Keratinocyte (primary cell): Measurements from ENCODE around the gene ABHD6. TPM values are rescaled to one million over a fixed set of nuclear protein-coding genes. Genes with fewer than 3 reads are reported as not detected.

Experiments
- DNase-seq: peaks from one replicate; pipeline ENCODE4 v3.0.0-alpha.2; 2011; ENCODE audit warnings: low read depth, missing footprints, low spot score
- FAIRE-seq: peaks from 2 replicates; lab custom pipeline; 2011; peaks lifted over from hg19 to GRCh38; lab: Jason Lieb, UNC
- H2AFZ ChIP-seq: 2 replicates; pipeline ENCODE4 v1.6.0; 2012; ENCODE audit warnings: low read length, control low read depth, inconsistent platforms; ENCODE audit not compliant: control insufficient read depth
- H3K27ac ChIP-seq: 2 replicates; pipeline ENCODE4 v1.5.1; 2011; ENCODE audit warnings: low read length; ENCODE audit not compliant: control insufficient read depth, insufficient read depth
- H3K27me3 ChIP-seq: 3 replicates; pipeline ENCODE4 v1.6.0; 2011; ENCODE audit warnings: low read length; ENCODE audit not compliant: control insufficient read depth, insufficient read depth; ENCODE audit errors: extremely low read depth
- H3K36me3 ChIP-seq, 2 experiments: 2 replicates in 1 of 2; 3 replicates in 1 of 2; pipeline ENCODE4 v1.5.1; 2011; ENCODE audit warnings: low read length in 2 of 2, mild to moderate bottlenecking in 1 of 2; ENCODE audit not compliant: control insufficient read depth in 2 of 2, insufficient read depth in 2 of 2; ENCODE audit errors: extremely low read depth in 1 of 2
- H3K4me1 ChIP-seq: 3 replicates; pipeline ENCODE4 v1.5.1; 2011; ENCODE audit warnings: low read length; ENCODE audit not compliant: control insufficient read depth, insufficient read depth; ENCODE audit errors: extremely low read depth
- H3K4me2 ChIP-seq: 3 replicates; pipeline ENCODE4 v1.6.0; 2011; ENCODE audit warnings: low read depth, low read length; ENCODE audit not compliant: control insufficient read depth, insufficient read depth; ENCODE audit errors: extremely low read depth
- H3K4me3 ChIP-seq, 3 experiments: fragments of 200-600 bp in 1 of 3; sonication (generic) in 1 of 3; 2 replicates in 2 of 3; 3 replicates in 1 of 3; pipeline ENCODE4 v1.5.1; 2011 to 2016; ENCODE audit warnings: low read length in 3 of 3, mild to moderate bottlenecking in 3 of 3, control low read depth in 2 of 3, inconsistent platforms in 1 of 3, low read depth in 1 of 3, mixed read lengths in 1 of 3, mixed run types in 1 of 3, moderate library complexity in 1 of 3; ENCODE audit not compliant: control insufficient read depth in 2 of 3, insufficient read depth in 2 of 3; ENCODE audit errors: extremely low read depth in 1 of 3
- H3K79me2 ChIP-seq: 2 replicates; pipeline ENCODE4 v1.6.0; 2012; ENCODE audit warnings: low read length; ENCODE audit not compliant: control insufficient read depth, insufficient read depth
- H3K9ac ChIP-seq: 3 replicates; pipeline ENCODE4 v1.6.0; 2011; ENCODE audit warnings: low read length; ENCODE audit not compliant: control insufficient read depth, insufficient read depth; ENCODE audit errors: extremely low read depth
- H3K9me1 ChIP-seq: 3 replicates; pipeline ENCODE4 v1.6.0; 2011; ENCODE audit warnings: low read length; ENCODE audit not compliant: control insufficient read depth, insufficient read depth; ENCODE audit errors: extremely low read depth
- H3K9me3 ChIP-seq: 2 replicates; pipeline ENCODE4 v1.5.1; 2012; ENCODE audit warnings: low read depth, low read length; ENCODE audit not compliant: control insufficient read depth
- H4K20me1 ChIP-seq: 3 replicates; pipeline ENCODE4 v1.6.0; 2011; ENCODE audit warnings: low read length; ENCODE audit not compliant: control insufficient read depth, insufficient read depth; ENCODE audit errors: extremely low read depth
- EZH2 ChIP-seq: IDR thresholded peaks from one replicate; pipeline ENCODE4 v1.6.1; 2012; ENCODE audit warnings: inconsistent platforms, mild to moderate bottlenecking, low read length, moderate library complexity
- dilution Hi-C: fragments of 300-500 bp; cut with MboI; formaldehyde crosslinking; loops from one replicate; pipeline ENCODE4 v1.7.0; 2020; ENCODE audit warnings: low sequenced_read_pairs; ENCODE audit not compliant: extremely low pct_ligation_motif_present
- polyA minus RNA-seq, 3 experiments: library from RNA; depleted of rRNA, polyadenylated mRNA; stranded (reverse); fragments of >200 nt; gene quantifications; 1 replicate in 1 of 3; 2 replicates in 1 of 3; 3 replicates in 1 of 3; pipeline ENCODE4 v1.2.3, GENCODE V29; 2011
- polyA plus RNA-seq, 5 experiments: library from polyadenylated mRNA; depleted of rRNA in 3 of 5; stranded (reverse) in 3 of 5; stranded (forward) in 1 of 5; unstranded in 1 of 5; fragments of >200 nt; gene quantifications; 1 replicate in 1 of 5; 2 replicates in 3 of 5; 3 replicates in 1 of 5; pipeline versions ENCODE4 v1.2.1 to v1.2.3, GENCODE V29; 2011 to 2012; ENCODE audit warnings: missing spikeins in 2 of 5, low read depth in 1 of 5, low replicate concordance in 1 of 5
- TF ChIP-seq, protein P1 (sequence below), 3 experiments: IDR thresholded peaks in 1 of 3; conservative IDR thresholded peaks in 1 of 3; optimal IDR thresholded peaks in 1 of 3; 2 replicates in 2 of 3; 3 replicates in 1 of 3; pipeline versions ENCODE3 to v1.5.1; 2011; ENCODE audit warnings: low read length in 3 of 3, mild to moderate bottlenecking in 3 of 3, moderate library complexity in 2 of 3, control low read depth in 1 of 3, inconsistent platforms in 1 of 3; ENCODE audit not compliant: insufficient read depth in 2 of 3; ENCODE audit errors: extremely low read depth in 1 of 3

Gene ABHD6
- polyA plus RNA-seq: 13.6 to 21.5 TPM (median 15.2 TPM) in 3 replicates
- 14.6 TPM for polyA plus RNA-seq (2011; ENCODE audit: low read depth)
- 12.4 and 15.5 TPM in 2 replicates for polyA plus RNA-seq (2011; cell fraction: cytosol; rRNA removed)
- 20.1 and 24.9 TPM in 2 replicates for polyA plus RNA-seq (2011; cell fraction: nucleus; rRNA removed)
- polyA plus RNA-seq (2012; ENCODE audit: low replicate concordance): 9.0 and 15.8 TPM in 2 replicates
- polyA minus RNA-seq: 24.6 to 29.0 TPM (median 27.1 TPM) in 3 replicates
- 18.6 TPM for polyA minus RNA-seq (2011; cell fraction: cytosol; rRNA and poly(A)+ RNA removed)
- 14.1 and 21.5 TPM in 2 replicates for polyA minus RNA-seq (2011; cell fraction: nucleus; rRNA and poly(A)+ RNA removed)

DNA sequence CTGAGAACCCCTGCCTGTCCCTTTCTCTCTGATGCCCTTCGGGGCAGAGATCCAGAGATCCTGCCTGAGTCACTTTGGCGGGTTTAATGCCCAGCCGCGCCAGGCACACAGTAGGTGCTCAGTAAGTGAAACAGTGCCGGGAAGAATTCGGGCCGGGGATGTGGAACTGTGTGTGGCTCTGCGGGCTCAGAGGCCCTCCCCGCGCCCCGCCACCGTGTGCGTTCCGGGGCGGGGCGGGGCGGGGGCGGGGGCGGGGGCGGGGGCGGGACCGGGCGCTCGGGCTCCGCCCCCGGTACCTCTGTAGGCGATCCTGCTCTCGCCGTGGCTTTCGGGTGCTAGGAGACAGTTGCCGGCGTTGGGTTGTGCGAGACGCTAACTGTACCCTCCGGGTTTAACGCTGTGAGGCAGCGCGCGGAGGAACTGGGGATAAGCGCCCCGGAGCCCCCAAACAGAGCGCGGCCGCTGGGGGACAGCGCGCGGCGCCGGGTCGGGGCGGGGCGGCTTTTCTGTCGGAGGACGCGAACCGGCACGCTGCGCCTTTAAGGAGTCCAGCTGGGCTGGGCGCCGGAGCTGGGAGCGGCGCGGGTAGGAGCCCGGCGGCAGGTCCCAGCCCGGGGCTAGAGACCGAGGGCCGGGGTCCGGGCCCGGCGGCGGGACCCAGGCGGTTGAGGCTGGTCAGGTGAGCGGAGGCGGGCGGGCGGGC lies at the start of gene ABHD6:
Gene ABHD6, plus strand, starts transcription at position 555 of the 703 bp plus-strand sequence. CDS start 18,795 bp downstream, outside the sequence.
- Histone ChIP-seq H4K20me1 (no peaks in the 10 kb centered on the region), H3K79me2 (peaks cover 7% of the 10 kb centered on the region), H3K4me1 (peaks cover 36% of the 10 kb centered on the region), H3K4me2 (peak within 1 kb of the TSS; percentile 94), H3K9me1 (no peaks in the 10 kb centered on the region), H3K4me3 (peak within 1 kb of the TSS; percentile 71 to 93 (median 74)), H2AFZ (peak within 1 kb of the TSS; percentile 93), H3K9me3 (no peaks in the 10 kb centered on the region), H3K9ac (peak within 1 kb of the TSS; percentile 75), H3K27me3 (no peaks in the 10 kb centered on the region), H3K36me3 (no peaks in the 10 kb centered on the region), H3K27ac (peak within 1 kb of the TSS; percentile 59)
- DNase-seq (no peak), FAIRE-seq (peak; percentile 26)
- dilution Hi-C loops: no loop called here
- TF ChIP-seq, protein P1, sequence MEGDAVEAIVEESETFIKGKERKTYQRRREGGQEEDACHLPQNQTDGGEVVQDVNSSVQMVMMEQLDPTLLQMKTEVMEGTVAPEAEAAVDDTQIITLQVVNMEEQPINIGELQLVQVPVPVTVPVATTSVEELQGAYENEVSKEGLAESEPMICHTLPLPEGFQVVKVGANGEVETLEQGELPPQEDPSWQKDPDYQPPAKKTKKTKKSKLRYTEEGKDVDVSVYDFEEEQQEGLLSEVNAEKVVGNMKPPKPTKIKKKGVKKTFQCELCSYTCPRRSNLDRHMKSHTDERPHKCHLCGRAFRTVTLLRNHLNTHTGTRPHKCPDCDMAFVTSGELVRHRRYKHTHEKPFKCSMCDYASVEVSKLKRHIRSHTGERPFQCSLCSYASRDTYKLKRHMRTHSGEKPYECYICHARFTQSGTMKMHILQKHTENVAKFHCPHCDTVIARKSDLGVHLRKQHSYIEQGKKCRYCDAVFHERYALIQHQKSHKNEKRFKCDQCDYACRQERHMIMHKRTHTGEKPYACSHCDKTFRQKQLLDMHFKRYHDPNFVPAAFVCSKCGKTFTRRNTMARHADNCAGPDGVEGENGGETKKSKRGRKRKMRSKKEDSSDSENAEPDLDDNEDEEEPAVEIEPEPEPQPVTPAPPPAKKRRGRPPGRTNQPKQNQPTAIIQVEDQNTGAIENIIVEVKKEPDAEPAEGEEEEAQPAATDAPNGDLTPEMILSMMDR (optimal IDR thresholded peaks at IDR 0.05 in 1 of 3, IDR thresholded peaks at IDR 0.05 in 1 of 3, conservative IDR thresholded peaks at IDR 0.05 in 1 of 3; ENCODE audit: extremely low read depth in 1 of 3, insufficient read depth in 2 of 3, low read length in 3 of 3): peak in 1 of 3 experiments; percentile 29
- no peak for TF ChIP-seq EZH2

GRCh38 chr3:58188173-58188564 lies 49.4 kb upstream of the ABHD6 start:
- TF ChIP-seq EZH2: no peak
- TF ChIP-seq, protein P1 (optimal IDR thresholded peaks at IDR 0.05 in 1 of 3, IDR thresholded peaks at IDR 0.05 in 1 of 3, conservative IDR thresholded peaks at IDR 0.05 in 1 of 3; ENCODE audit: extremely low read depth in 1 of 3, insufficient read depth in 2 of 3, low read length in 3 of 3): no peak
- peak; percentile 86 for FAIRE-seq
- Histone ChIP-seq H3K9me3 (no peaks in the 10 kb centered on the region), H3K4me2 (peak overlapping the region; percentile 77), H4K20me1 (no peaks in the 10 kb centered on the region), H3K79me2 (no peaks in the 10 kb centered on the region), H3K9me1 (no peaks in the 10 kb centered on the region), H3K27ac (peak overlapping the region; percentile 72), H3K4me1 (peaks cover 20% of the 10 kb centered on the region), H3K27me3 (no peaks in the 10 kb centered on the region), H3K36me3 (no peaks in the 10 kb centered on the region), H3K4me3 (no peak overlapping the region), H2AFZ (no peak overlapping the region), H3K9ac (peak overlapping the region; percentile 53)
- dilution Hi-C loops: no loop called here
- DNase-seq: peak; percentile 86
